Measurements from ENCODE around the gene ARHGAP45. TPM values are rescaled to one million over a fixed set of nuclear protein-coding genes. Genes with fewer than 3 reads are reported as not detected.

ARHGAP45 gene
- total and polyA plus RNA-seq, 8 donors = 12.2 to 211 (median 15.8) TPM

DNA sequence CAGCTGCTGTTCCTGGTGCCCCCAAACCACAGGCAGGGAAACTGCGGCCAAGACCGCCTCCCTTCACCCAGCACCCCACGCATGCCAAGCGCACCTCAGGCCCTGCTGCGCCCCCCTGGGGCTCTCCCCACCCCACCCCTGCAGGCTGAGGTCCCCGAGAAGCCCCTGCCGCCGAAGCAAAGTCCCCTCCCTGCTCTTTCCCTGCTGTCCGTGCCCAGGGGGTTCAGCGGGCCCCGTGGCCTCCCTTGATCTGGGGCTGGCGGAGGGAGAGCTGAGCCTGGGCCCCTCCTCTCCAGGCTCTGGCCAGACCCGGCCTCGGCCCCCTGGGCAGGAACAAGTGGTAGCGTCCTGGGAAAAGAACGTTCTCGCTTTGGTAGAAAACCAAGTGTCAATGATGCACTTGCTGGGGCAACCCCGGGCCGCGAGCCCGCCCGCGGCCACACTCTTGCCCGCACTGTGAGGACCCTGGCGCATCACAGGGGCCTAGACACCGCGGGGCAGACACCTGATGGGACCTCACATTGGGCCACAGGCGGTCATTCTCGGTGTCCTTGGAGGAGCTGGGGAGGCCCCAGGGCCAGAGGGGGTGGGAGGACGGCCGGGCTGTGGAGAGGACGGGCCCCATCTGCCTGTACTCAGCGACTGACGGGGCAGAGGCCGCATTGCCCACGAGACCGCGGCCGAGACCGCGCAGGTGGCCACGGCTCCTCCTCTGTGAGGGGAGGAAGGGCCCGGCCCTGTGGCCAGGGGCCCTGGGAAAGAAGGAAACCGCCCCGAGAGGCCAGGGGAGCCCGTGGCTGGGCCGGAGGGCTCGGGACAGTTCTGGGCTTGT is 65.8 kb downstream of the ARHGAP45 start:
- intact Hi-C loops (cut with DNase I; ENCODE audit: low total_unique reads) = no loop called here

DNA sequence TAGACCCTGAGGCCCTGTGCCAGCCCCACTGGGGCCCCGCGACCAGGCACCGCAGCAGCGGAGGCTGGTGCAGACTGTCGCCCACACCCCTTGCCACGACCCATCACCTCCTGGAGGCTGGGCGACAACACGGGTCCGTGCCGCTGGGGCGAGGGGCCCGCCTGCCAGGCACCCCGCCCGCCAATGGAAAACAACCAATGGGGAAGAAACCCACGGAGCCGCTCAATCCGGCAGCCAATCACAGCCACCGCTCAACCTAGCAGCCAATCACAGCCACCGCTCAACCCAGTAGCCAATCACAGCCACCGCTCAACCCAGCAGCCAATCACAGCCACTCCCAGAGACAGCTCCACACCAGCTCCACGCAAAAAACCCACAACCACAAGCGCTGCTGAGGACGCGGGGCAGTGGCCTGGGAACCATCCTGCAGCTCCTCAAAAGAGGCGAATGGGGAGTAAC is 66.5 kb downstream of the ARHGAP45 start:
- Histone ChIP-seq H3K27ac (peak overlapping the region; percentile 84 to 98 (median 92)), H3K9me3 (no peaks in the 10 kb centered on the region), H3K36me3 (peaks cover 3 to 42% (median 18%) of the 10 kb centered on the region in 4 donors), H3K4me1 (peaks cover 54 to 77% (median 64%) of the 10 kb centered on the region in 4 donors), H3K27me3 (no peaks in the 10 kb centered on the region), H3K4me3 (peak overlapping the region; percentile 56 to 77 (median 67))
- 79 to 95% (median 86%) methylated on average over 8 to 25 of the region's 25 CpGs for WGBS, 5 donors
- DNase-seq = peak in 1 of 2 donors; percentile 56
- intact Hi-C loops (cut with DNase I; ENCODE audit: low total_unique reads) = no loop called here
- TF ChIP-seq EP300 (IDR thresholded peaks at IDR 0.05) (no peak), POLR2AphosphoS5 (IDR thresholded peaks at IDR 0.05) (peak in 2 of 3 donors; percentile 37 to 39)

More for the DNA sequence above, 65.8 kb downstream of the ARHGAP45 start:
- Histone ChIP-seq H3K27me3 (no peaks in the 10 kb centered on the region), H3K27ac (peak overlapping the region; percentile 84 to 98 (median 92)), H3K4me3 (peak overlapping the region; percentile 56 to 77 (median 67)), H3K36me3 (peaks cover 4 to 44% (median 20%) of the 10 kb centered on the region in 4 donors), H3K4me1 (peaks cover 54 to 85% (median 64%) of the 10 kb centered on the region in 4 donors), H3K9me3 (no peaks in the 10 kb centered on the region)
- TF ChIP-seq, protein P1, sequence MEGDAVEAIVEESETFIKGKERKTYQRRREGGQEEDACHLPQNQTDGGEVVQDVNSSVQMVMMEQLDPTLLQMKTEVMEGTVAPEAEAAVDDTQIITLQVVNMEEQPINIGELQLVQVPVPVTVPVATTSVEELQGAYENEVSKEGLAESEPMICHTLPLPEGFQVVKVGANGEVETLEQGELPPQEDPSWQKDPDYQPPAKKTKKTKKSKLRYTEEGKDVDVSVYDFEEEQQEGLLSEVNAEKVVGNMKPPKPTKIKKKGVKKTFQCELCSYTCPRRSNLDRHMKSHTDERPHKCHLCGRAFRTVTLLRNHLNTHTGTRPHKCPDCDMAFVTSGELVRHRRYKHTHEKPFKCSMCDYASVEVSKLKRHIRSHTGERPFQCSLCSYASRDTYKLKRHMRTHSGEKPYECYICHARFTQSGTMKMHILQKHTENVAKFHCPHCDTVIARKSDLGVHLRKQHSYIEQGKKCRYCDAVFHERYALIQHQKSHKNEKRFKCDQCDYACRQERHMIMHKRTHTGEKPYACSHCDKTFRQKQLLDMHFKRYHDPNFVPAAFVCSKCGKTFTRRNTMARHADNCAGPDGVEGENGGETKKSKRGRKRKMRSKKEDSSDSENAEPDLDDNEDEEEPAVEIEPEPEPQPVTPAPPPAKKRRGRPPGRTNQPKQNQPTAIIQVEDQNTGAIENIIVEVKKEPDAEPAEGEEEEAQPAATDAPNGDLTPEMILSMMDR (IDR thresholded peaks at IDR 0.05) = no peak
- no peak for TF ChIP-seq EP300 (IDR thresholded peaks at IDR 0.05)
- WGBS, 5 donors = 45 to 67% (median 64%) methylated on average over 28 to 48 of the region's 48 CpGs
- DNase-seq = no peak

DNA sequence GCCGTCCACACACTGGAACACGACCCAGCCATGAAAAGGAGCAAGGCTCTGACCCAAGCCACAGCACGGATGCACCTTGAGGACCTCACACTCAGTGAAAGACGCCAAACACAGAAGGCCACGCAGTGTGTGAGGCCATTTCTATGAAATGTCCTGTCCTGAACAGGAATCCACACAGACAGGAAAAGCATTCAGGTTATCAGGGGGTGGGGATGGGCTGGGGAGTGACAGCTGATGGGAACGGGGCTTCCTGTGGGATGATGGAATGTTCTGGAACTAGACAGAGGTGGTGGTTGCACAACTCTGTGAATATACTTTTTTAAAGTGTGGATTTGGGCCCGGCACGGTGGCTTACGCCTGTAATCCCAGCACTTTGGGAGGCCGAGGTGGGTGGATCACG is 67.5 kb downstream of the ARHGAP45 start:
- H3K27me3 ChIP-seq = no peaks in the 10 kb centered on the region
- H3K36me3 ChIP-seq = peaks cover 6 to 42% (median 21%) of the 10 kb centered on the region in 4 donors
- intact Hi-C loops (cut with DNase I; ENCODE audit: low total_unique reads) = no loop called here
- H3K4me3 ChIP-seq = peak overlapping the region in 1 of 4 donors; percentile 72
- H3K9me3 ChIP-seq = no peaks in the 10 kb centered on the region
- TF ChIP-seq POLR2AphosphoS5 (IDR thresholded peaks at IDR 0.05) (no peak), POLR2A (IDR thresholded peaks at IDR 0.05) (no peak), EP300 (IDR thresholded peaks at IDR 0.05) (no peak)
- TF ChIP-seq, protein P1 (IDR thresholded peaks at IDR 0.05) = no peak
- peak overlapping the region in 3 of 5 donors; percentile 90 to 98 (median 92) for H3K27ac ChIP-seq
- H3K4me1 ChIP-seq = peaks cover 54 to 68% (median 61%) of the 10 kb centered on the region in 4 donors
- DNase-seq = no peak
- WGBS, 5 donors = 86 to 96% (median 94%) methylated on average over 11 of the region's 11 CpGs

DNA sequence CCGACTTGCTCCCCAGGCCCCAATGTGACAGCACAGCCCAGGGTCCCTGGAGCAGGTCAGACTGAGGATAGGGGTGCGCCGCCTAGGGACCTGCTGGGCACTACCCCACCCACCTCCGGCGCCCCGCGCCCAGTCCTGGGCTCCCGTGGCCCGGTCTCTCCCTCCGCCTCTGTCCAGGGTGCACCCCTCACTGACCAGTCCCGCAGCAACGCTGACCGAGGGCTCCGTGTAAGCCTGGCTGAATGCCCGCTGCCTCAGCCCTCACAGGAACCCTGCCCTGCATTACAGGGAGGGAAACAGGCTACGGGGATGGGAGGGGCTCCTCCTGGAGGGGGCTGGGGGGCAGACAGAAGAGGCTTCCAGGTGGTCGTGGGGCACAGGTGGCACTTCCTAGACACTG is 68.5 kb downstream of the ARHGAP45 start:
- peaks cover 51 to 58% (median 53%) of the 10 kb centered on the region in 4 donors for H3K4me1 ChIP-seq
- TF ChIP-seq EP300 (IDR thresholded peaks at IDR 0.05) (no peak), POLR2A (IDR thresholded peaks at IDR 0.05) (no peak), POLR2AphosphoS5 (IDR thresholded peaks at IDR 0.05) (no peak)
- TF ChIP-seq, protein P1 (IDR thresholded peaks at IDR 0.05) = no peak
- no peaks in the 10 kb centered on the region for H3K27me3 ChIP-seq
- intact Hi-C loops (cut with DNase I; ENCODE audit: low total_unique reads) = no loop called here
- H3K27ac ChIP-seq = peak overlapping the region in 4 of 5 donors; percentile 58 to 92 (median 79)
- 85 to 89% (median 86%) methylated on average over 11 to 17 of the region's 17 CpGs for WGBS, 5 donors
- H3K4me3 ChIP-seq = no peak overlapping the region
- DNase-seq = no peak
- peaks cover 6 to 44% (median 29%) of the 10 kb centered on the region in 4 donors for H3K36me3 ChIP-seq
- H3K9me3 ChIP-seq = no peaks in the 10 kb centered on the region
